NCI-H1694 treated with DMSO at 0.1 percent for 48 hours (cell line): Measurements from ENCODE around the gene CALML5.

Experiments
- DNase-seq: peaks from one replicate; lab custom pipeline; 2025; lab: John Stamatoyannopoulos, UW

CALML5 gene, protein sequence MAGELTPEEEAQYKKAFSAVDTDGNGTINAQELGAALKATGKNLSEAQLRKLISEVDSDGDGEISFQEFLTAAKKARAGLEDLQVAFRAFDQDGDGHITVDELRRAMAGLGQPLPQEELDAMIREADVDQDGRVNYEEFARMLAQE

DNA sequence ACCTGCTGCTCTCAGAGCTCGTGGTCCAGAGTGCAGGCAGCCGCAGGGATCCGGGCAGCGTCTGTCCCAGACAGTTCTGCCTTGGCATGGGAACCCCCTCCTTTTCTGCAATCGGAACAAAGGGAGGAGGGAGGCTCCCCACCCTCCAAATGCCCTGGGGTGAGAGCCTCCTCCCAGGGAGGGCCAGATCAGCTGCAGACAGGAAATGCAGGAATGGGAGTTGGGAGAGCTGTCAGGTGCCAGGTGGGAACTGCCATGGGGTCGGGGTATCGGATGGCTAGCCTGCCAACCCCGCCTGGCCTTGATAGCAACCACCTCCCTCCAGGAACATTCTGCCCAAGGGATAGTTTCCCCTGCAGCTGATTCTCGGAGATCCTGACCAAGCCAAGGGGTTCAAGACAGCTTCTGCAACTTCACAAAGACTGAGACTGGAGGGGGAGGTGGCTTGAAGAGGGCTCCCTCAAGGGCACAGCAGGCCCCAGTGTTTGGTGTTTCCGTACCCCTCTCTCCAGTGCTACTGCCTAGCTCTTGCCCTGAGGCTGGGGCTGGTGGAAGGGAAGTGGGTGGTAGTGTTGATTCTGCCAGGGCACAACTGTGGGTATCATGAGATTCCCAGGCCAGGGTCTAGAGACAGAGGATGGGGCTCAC lies at the start of gene CALML5:
Gene CALML5 (minus strand): TSS at position 78 of the 648 bp plus-strand sequence. CDS start 132 bp downstream, outside the sequence.
- DNase-seq, result no peak

DNA sequence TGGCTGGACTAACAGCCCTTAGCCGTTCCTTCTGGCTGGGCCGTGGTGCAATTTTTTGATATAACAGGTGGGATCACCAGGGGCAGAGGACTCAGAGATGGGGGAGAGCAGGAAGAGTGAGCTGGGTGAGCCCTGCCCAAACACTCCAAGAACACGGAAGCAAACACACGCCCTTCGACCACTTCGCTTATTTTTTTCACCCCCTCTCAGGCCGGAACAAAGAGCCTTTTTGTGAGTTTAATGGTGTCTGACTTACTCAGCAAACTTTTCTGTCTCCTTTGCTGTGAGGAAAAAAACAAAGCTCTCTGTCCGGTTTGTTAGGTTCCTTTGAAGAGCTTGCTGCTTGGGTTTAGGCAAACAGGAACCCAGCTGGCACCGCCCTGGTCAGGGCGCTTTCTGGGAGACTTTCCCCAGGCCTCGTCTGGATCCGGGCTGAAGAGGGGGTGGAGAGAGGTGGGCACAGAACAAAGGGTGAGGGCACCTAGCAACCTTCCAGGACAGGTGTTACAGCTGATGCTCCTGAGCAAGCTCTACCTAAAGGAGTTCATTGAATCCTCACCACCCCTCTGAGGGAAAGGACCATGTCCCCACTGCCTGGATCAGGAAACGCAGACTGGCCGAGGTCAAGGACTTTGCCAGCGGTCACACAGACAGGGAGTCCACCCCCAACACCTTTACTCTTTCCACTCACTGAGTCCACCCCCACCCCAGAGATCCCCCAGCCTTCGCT lies 48.7 kb upstream of the CALML5 start:
- DNase-seq, result no peak

DNA sequence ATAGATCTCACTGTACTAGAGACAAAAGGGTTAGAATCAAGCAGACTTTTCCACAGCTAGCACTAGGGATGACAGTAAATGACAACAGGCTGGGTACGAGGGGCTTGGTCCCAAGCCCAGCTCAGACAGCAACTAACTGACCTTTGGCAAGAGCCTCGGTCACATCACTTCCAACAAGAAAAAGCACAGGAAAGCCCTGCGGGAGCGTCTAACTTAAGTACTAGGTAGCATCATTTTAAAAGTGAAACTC lies 48.2 kb upstream of the CALML5 start:
- no peak for DNase-seq

DNA sequence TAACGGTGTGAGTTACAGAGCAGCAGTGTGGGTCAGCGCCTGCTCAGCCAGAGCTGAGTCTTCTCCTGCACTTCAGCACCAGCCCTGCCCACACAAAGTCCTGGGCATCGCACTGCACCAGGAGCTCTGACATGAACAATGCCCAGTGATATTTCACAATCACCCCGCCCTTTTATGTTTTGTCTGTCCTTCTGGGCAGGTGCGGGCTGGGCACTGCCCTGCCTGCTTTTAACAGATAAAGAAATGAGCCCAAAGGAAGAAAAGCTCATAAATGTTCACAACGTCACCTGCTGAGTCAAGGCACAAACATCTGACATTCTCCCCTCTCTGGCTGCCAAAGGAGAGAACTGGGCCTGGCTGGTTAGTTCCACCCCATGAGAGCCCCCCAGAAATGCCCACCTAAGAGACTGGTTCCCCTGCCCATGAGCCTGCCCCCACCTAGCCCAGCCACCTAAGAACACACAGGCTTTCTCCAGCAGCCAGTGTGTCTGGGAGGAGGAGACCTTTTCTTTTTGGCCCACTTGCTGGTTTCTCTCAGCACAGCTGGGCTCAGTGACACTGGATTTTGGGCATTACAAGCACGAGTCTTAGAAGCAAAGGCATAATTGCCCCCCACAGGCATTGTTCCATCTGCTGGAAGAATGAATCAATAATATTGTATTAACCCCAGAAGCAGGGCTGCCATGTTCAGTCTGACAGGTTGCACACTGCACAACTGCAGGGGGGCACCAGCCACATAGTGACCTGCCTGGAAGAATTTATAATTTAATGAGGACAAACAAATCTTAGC lies 47.7 kb upstream of the CALML5 start:
- no peak for DNase-seq

DNA sequence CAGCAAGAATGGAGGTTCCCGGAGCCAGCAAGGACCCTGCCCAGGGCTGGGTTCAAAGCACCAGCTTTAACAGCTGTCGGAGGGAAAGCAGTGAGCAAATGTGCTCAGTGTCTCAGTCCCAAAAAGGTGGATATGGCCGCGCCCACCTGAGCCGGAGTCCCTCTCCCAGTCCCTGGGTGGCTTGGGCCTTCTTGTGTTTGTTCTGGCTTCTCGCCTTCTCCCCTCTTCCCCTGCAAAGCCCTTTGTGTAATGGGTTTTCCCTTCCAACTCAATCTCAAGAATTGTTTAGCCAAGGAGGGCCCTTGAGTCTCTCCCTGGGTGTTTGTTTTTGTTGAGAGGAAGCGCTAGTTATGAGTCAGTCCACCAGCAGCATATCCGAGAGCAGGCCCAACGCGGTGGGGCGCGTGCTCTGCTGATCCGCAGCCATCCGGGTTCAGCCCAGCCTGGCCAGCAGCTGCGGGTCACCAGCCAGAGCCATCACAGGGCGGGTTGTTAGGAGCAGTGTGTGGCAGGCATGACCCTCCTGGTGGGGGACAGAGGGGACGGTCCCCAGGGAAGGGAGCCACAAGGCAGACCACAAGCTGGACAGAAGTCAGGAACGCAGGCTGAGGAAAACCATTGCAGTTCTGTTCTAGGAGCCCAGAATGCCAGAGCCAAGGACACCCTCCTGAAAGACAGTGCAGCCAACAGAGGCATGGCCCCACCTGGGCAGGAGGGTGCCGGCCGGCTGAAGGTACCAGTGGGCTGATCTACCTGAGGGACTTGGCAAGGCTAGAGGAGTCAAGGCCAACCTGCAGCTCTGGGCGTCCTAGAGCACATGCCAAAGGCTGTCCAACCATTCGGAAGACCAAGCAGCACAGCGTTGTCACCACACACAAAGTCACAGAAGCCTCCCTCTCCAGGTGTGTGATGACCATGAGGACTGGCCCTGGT lies 46.7 kb upstream of the CALML5 start:
- no peak for DNase-seq

DNA sequence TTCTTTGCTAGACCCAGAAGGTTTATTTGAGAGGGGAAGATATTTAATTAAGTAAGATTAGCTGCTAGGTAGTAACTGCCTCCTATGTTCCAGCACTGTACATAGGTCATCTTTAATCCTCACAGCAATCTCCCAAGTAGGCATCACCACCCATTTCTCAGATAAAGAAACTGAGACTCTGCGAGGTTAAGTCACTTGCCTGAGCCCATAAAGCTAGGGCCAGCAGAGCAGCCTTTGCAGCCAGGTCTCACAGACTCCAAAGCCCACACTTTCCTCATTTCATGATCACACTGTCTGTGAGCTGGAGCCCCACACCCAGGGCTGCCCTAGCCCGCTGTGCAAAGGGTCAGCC lies 46.0 kb upstream of the CALML5 start:
- no peak for DNase-seq

DNA sequence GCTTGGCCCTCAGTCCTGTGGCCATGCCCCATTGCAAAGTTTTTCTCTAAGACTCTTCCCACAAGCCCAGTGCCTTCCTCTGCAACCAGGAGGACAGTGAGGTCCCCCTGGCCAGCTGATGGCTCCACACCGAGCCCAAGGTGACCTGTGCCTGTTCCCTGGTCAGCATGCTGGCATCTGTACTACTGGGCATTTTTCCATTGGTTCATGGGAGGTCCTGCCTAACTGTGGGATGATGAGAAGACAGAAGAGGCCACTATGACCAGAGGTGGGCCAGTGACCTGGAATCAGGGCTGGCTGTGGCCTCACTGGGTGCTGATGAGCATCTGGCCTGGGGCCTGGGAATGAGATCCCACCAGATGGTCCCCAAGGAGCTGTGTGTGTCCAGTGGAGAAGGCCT lies 45.6 kb upstream of the CALML5 start:
- DNase-seq, result no peak

DNA sequence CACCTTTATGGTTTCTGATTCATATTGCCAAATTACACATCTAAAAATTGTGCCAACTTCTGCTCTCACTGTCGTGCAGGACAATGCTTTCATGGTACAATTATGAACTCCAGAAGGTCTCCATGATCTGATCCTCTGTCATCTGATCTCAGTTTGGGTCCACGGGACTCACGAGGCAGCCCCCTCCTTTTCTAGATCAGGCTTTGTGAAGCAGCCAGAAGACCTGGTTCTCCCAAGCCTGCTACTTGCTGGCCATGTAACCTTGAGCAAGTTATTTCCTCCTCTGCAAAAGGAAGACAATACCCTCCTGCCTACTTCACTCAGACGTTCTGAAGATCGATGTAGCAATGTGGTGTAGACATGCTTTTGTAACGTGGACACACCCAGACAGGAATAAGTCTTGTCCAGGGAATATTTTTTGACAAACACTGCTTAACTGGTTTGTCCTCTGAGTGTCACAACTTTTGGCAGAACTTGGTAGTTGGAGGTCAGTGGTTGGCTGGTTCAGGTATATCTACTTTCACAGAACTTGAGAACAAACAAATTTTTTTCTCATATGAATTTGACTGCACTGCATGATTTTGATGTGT lies 44.9 kb upstream of the CALML5 start:
- DNase-seq, result no peak

DNA sequence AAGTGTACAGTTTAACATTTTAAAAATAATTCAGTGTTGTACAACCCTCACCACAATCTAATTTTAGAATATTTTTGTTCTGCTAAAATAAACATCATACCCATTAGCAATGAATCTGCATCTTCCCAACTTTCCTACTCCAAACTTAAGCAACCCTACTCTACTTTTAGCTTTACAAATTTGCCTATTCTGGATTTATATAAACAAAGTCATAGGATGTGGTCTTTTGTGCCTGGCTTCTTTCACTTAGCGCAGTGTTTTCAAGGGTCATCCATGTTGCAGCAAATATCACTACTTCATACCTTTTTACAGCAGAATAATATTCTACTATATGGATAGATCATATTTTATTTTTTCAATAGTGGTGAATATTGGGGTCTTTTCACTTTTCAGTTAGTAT lies 44.3 kb upstream of the CALML5 start:
- no peak for DNase-seq

GRCh38 chr10:5542100-5542499 lies 42.7 kb upstream of the CALML5 start:
- no peak for DNase-seq

DNA sequence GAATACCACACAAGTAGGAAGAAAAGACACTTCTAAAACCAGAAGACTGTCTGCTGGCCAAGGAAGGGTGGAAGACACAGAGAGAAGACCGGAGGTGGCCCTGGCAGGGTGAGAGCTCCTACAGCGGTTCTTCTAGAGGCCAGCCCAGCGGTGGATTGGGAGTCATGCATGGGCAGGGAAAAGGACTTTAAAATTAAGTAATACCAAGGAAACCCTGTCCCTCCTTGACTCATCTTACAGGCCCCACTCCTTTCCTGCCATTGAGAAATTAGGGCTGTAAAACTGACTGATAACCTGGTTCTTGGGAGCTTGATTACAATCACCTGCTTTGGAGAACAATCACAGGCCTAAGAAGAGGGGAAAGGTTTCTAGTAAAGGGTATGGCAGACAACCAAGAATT lies 41.5 kb upstream of the CALML5 start:
- no peak for DNase-seq

DNA sequence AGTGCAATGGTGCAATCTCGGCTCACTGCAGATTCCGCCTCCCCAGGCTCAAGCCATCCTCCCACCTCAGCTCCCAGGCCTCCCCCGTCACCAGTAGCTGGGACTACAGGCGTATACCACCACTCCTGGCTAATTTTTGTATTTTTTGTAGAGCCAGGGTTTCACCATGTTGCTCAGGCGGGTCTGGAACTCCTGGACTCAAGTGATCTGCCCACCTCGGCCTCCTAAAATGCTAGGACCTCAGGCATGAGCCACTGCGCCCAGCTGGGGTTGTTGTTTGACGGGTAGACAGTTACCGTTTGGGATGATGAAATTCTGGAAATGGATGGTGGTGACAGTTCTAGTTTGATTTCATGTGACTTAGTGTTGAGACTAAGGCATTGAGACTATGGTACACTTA lies 40.7 kb upstream of the CALML5 start:
- no peak for DNase-seq

DNA sequence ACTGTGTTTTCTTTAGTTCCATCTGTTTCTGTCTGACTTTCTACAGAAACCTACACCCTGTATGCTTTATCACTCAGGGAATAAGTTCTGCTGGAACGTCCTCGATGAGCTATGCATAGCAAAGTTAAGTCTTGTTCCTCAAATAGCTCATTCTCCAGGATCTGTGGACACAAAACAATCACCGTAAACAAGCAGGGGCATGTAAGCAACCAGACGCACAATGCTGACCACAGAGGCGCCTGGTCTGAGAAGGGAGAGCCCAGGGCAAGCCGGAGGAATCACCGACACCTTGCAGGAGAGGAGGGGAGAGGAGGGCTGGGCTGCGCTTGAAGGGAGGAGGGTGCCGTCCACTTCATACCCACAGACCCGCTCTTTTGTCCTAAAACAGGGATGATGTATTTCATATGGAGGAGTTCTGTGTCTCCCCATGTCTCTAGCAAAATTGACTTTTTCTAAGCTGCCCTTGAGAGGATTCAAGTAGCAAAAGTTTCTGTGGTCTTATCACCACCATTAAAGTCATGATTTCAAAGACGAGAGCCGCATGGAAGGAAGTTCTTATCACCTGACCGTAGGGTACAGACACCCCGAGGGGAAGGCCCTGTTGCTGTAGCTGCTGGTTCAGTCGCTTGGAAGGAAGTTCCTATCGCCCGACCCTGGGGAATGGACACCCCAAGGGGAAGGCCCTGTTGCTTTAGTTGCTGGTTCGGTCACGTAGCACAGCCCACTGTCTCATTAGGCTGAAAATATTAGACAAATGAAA lies 39.7 kb upstream of the CALML5 start:
- DNase-seq, result no peak

GRCh38 chr10:5538446-5538845 lies 39.1 kb upstream of the CALML5 start:
- DNase-seq, result no peak

GRCh38 chr10:5537684-5538083 lies 38.3 kb upstream of the CALML5 start:
- no peak for DNase-seq

GRCh38 chr10:5536486-5537081 lies 37.2 kb upstream of the CALML5 start:
- DNase-seq, result no peak

- DNase-seq, result no peak
Measured at GRCh38 chr10:5534880-5535856, 35.8 kb upstream of the CALML5 start.

DNA sequence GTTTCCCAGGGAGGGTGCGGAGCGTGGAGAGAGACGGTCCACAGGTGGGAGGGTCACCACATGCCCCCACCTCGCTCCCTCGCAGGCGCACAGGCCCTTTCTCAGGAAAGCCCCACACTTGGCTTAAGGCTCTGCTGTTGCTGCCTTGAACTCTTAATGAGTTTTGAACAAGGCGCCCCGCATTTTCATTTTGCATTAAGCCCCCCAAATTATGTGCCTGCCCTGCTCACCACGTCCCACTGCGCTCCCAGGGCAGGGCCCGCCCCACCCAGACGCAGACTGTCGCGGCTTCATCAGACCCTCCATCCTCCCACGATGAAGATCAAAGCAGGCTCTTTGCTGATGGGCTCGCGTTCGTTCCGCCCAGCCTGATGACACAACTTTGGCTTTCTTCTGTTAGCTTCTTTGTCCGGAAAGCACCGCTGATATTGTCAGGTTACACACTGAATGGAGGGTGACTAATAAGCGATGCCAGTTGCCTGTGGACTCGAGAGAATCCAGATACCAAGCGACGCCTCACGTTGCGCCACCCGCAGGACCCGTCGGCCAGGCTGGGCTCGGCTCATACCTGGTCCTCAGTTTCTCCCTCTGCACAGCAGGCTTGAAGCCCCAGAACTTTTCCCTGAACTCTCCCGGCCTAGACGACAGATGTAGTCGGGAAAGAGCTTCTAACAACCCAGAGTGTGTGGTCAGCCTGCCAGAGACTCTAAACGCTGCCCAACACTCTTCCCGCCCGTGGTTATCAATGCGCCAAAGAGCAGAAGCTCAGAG lies 34.9 kb upstream of the CALML5 start:
- DNase-seq, result no peak
